Fibroblast of peridontal ligament (primary cell): ENCODE data around the gene TBC1D3B.
A peak's percentile ranks its signal among the peaks of the same experiment; 100 is the strongest.
"Not testable (repeated sequence)": the region's sequence is repeated elsewhere in the genome, so short reads cannot be mapped to it uniquely, and the experiment has no call there.

Source experiments
- DNase-seq: peaks from one replicate; pipeline ENCODE4 v3.0.0-alpha.2; 2010; ENCODE audit errors: extremely low read depth

Gene TBC1D3B

GRCh38 chr17:36201102-36201501 is 24.7 kb upstream of the TBC1D3B start:
- DNase-seq: not testable (repeated sequence)

GRCh38 chr17:36198831-36199465 is 22.5 kb upstream of the TBC1D3B start:
- DNase-seq: no peak

GRCh38 chr17:36197387-36197703 is 20.9 kb upstream of the TBC1D3B start:
- no peak for DNase-seq

- DNase-seq: no peak
Observed at GRCh38 chr17:36196131-36196486, 19.7 kb upstream of the TBC1D3B start.

- DNase-seq: no peak
Observed at GRCh38 chr17:36195434-36196130, 19.1 kb upstream of the TBC1D3B start.

GRCh38 chr17:36194832-36195433 is 18.5 kb upstream of the TBC1D3B start:
- not testable (repeated sequence) for DNase-seq

- DNase-seq: not testable (repeated sequence)
Observed at GRCh38 chr17:36194147-36194831, 17.9 kb upstream of the TBC1D3B start.

GRCh38 chr17:36193216-36193775 is 16.9 kb upstream of the TBC1D3B start:
- no peak for DNase-seq

GRCh38 chr17:36190549-36191330 is 14.3 kb upstream of the TBC1D3B start:
- DNase-seq: not testable (repeated sequence)

- DNase-seq: not testable (repeated sequence)
Observed at GRCh38 chr17:36189993-36190392, 13.6 kb upstream of the TBC1D3B start.

- DNase-seq: no peak
Observed at GRCh38 chr17:36188891-36189306, 12.5 kb upstream of the TBC1D3B start.

GRCh38 chr17:36187943-36188665 is 11.7 kb upstream of the TBC1D3B start:
- DNase-seq: not testable (repeated sequence)

GRCh38 chr17:36186810-36187763 is 10.7 kb upstream of the TBC1D3B start:
- DNase-seq: not testable (repeated sequence)

- DNase-seq: no peak
Observed at GRCh38 chr17:36185416-36185815, 9.0 kb upstream of the TBC1D3B start.

- DNase-seq: no peak
Observed at GRCh38 chr17:36184023-36184765, 7.8 kb upstream of the TBC1D3B start.

- DNase-seq: peak; percentile 58
Observed at GRCh38 chr17:36183001-36183971, 6.8 kb upstream of the TBC1D3B start.

- DNase-seq: peak; percentile 14
Observed at GRCh38 chr17:36182176-36183000, 6.0 kb upstream of the TBC1D3B start.
